Activated effector memory CD4-positive, alpha-beta T cell treated with anti-CD3 and anti-CD28 coated beads, Interleukin-2, amount 50 U/mL, for 16 hours (primary cell): ENCODE data around the gene TBC1D1.

ENCODE experiments used
- DNase-seq: peaks from one replicate; pipeline ENCODE4 v3.0.0-alpha.2; 2020

The TBC1D1 gene

DNA sequence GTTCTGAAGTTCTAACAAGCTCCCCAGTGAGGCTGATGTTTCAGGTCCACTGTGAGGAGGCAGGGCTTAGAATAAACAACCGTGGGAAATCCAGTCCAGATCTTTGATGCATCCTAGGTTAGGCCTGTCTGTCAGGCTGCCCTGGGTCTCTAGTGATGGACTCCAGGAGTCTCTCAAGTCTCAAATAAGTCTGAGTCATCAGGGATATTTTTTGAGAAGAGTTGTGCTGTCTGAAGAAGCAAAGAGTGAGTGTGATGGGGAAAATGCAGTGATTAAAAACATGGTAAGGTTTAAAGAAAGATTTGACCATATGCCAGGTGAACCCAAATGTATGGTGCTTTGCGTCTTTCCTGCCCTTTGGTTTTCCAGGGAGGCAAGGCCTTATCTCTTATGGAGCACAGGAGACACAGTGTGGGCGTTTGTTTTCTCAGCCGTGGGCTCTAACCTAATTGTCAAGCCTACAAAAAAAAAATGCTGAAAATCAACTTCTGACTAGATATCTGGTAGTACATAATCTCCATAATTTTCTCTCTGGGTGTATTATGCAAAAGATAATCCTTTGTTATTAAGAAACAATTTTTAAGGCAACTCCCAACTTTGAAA, 170.0 kb downstream of the TBC1D1 start:
- DNase-seq: no peak

DNA sequence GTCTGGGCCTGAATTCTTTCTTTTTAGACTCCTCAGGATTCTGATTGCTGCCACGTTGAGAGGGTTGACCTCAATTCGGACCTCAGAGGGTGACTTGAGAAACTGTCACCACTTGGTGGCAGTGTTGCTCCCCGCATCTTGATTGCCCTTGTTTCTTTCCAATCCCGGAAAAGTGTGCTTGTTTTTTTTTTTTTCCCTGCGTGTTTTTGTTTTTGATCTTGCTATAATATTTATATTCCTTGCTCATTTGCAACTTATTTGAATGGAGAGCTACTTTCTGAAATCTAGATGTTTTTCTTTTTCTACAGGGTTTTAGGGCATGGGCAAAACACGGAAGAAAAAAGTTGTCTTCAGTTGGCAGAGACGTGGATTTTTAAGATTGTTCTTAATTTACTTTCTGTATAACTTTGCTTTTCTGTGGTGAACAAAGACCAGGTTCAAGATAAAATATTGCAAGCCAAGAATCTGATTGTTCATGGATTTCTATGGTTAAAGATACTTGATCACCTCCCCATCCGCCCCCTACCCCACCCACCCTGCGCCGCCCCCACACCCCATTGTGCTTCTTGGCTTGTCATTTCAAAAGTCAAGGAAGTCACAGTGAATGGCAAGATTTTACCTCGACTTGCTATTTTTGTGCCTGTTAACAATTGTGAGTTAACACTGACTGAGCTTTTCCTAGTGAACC, 171.3 kb downstream of the TBC1D1 start:
- peak; percentile 86 for DNase-seq

DNA sequence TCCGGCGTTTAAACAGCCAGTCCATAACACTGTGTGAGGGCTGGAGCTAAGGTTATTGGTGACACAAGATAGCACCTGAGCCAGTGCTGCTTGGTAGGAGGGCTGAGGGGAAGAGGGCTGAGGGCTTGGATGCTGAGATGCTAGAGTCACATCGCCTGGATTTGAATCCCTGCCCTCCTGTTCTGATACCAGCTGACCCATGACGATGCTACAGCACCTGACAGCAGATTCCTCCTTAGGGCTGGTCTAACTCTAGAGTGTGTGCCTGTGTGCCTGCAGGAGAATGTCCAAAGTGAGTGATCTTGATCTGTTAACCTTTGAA, 171.9 kb downstream of the TBC1D1 start:
- no peak for DNase-seq

DNA sequence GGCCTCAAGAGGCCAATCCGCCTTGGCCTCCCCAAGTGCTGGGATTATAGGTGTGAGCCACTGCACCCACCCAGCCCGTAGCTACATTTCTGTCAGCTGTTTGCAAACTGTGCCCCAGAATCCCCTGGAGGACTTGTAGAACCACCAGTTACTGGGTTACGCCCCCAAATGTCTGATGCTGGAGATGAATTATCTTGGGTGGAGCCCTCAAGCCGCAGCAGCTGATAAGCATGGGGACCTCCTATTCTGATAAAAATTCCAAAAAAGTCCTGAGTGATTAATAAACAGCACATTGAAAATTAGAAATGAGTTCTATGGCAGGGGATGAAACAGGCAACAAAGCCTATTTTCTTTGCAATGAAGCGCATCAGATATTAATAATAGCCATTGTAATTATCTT, 174.3 kb downstream of the TBC1D1 start:
- DNase-seq: no peak

DNA sequence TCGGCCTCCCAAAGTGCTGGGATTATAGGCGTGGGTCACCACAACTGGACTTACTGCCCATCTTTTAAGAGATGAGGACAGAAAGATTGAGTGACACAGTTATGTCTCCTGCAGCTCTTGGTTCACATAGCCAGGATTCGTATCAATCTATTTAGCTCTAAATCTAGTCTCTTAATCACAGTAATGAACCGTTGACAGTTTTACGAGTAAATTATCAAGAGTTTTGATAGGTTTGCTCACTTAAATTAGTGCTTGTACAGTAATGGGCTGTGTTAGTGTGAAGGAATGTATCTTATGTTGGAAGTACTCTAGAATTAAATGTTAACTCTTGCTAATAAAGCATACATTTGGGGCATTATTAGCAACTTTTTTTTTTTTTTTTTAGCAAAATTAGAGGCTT, 175.0 kb downstream of the TBC1D1 start:
- no peak for DNase-seq

DNA sequence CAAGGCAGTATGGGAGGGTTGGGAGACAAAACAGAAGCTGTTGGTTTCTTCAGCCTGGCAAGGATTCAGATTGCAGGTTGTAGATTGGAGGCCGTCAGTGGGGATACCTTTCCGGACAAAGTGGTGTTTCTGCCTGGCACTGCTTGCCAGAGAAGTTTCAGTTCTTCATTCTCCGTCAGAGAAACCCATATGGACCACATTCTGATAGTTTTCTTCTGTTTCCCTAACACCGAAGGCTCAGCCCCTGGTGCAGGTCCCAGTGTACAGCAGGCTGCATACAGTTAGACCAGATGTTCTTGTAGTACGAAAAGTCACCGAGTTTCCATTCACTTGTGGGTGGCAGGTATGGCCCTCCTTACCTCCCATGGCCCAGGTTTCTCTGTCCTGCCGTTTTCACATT, 176.6 kb downstream of the TBC1D1 start:
- DNase-seq: no peak

DNA sequence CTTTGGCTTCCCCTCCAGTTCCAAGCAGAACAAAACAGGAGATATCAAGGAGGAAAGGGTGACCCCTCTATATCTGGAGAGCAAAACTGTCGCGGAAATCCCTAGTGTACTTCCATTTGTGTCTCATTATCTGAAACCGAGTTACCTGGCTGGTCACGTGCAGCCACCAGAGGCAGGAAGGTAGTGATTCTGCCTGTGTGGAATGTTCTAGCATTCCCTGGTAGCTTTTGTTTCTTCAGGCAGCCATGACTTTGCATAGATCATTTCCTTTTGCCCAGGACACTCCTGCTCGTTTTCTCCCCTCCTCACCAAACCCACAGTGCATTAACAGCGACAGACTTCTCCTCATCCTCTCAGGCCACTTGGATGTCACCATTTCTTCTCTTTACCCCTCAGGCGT, 177.2 kb downstream of the TBC1D1 start:
- no peak for DNase-seq

DNA sequence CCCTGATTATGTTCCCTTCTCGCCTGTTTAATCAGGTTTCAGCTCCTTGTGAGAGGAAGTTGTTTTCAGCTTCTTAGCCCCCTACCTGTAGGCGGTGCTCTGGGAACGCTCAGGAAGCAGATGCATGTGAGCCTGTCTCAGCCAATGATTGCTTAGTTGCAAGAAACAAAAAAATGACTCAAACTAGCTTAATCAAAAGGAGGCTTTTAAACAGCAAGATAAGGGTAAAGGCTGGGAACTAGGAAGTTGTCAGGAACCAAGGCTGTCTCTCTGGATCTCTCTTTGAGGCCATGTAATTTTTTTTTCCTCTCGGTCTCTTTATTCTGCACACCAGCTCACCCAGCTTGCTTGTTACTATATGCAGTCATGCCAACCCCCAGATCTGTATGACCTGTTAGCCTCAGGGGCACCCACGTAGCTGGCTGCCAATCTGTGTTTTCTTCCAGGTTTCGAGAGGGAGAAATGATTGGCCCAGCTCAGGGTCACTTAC, 178.4 kb downstream of the TBC1D1 start:
- peak; percentile 67 for DNase-seq

DNA sequence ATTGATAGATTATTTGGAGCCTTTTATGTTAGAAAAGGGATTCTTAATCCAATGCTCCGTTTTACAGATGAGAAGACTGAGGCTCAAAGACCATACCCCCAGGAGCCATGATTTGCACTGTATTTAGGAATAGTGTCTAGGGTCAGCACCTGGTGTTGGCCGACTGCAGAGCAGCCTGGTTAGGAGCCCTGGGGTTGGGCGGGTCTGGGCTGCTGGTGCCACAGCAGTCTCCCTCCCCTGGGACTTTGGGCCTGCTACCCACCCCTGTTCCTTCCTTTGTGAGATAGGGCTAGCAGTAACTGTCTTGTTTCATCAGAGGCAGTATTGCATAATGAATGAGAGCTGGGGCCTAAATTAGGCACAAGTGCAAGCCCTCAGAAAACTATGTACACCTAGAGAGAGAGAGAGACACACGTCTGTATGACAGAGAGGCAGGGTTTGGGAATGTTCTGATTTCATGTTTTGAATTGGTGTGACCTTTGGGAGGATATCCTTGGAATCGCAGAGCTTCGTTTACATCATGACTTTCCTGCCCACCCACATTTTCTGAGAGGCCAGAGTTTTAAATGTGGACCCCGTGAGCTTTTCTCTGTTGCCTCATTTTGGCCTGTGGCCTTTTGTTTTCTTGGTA, 181.0 kb downstream of the TBC1D1 start:
- no peak for DNase-seq

DNA sequence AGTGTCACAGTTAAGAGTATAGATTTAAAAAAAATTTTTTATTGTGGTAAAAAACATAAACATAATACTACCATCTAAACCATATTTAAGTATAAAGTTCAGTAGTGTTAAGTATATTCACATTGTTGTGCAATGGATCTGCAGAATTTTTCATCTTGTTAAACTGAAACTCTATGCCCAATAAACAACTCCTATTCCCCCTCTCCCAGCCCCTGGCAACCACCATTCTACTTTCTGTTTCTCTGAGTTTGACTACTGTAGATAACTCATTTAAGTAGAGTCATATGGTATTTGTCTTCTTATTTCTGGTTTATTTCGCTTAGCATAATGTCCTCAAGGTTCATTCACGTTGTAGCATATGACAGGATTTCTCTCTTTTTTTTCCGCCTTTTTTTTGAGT, 181.7 kb downstream of the TBC1D1 start:
- DNase-seq: no peak

DNA sequence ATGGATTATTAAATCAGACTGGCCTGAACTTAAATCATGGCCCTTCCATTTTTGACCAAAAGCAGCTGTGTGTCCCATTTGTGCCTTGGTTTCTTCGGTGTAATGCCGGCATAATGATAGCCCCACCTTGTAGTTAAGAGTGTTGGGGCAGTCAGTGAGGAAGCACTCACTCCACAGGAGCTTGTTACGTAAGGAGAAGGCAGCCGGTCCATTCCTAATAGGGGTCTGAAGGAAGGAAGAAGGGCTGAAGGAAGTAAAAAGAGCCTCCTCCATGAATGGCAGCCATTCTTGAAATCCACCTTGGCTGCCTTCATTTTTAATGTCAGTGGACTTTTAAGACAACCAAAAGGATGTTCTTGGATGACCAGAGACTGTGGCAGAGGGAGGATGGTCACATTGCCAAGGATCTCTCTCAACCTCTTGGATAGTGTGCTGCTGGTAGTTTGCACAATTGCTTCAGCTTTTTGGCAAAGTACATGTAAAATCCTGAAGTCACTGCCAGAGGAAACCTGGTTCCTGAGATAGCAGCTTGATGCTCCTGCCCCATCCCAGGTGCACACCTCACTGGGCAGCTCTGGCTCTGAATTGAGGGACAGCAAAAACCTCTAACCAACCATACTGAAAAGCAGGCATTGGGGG, 182.8 kb downstream of the TBC1D1 start:
- DNase-seq: no peak

DNA sequence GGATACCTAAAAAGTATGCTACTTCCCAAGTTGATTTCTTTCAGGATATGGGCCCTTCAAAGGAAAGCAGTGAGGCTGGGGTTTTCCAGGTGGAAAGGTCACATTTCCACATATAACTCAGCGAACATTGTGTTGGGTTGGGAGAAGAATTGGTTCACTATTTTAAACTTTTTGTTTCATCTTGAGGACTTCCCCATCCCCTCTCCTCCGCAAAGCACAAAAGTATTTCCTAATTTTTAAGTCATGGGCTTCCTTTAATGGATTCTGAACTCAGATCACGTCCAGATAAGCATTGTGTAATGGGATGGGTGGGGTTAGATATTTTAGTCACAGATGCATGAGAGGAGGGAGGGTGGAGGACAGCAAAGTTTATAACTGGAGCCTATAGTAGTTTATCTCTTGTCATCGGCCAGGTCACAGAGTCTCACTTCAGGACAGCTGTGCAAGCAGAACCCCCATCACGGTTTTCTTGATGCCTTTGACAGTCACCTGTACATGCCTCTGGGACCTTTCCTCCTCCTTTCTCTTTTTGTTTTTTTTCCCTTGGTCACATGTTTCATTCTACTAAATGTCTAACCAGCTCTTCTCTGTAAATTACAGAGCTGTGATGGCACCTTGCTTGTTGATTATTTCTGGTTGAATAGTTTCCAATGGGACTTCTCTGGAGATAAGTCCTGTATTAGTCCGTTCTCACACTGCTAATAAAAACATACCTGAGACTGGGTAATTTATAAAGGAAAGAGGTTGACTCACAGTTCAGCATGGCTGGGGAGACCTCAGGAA, 184.7 kb downstream of the TBC1D1 start:
- no peak for DNase-seq

DNA sequence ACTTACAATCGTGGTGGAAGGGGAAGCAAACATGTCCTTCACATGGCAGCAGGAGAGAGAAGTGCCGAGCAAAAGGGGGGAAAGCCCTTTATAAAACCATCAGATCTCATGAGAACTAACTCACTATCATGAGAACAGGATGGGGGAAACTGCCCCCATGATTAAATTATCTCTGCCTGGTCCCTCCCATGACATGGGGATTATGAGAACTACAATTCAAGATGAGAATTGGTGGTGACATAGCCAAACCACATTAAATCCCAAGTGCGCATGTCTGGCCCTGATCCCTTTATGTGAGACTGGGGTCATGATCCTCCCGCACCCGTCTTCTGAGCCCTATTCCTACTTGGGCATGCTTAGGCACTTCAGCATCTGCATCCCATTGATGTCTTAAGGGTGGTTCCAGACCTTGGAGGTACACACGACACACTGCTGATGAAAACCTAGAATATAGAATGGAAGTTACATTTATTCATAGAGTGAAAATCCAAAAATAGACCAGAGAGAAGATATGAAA, 185.3 kb downstream of the TBC1D1 start:
- no peak for DNase-seq

DNA sequence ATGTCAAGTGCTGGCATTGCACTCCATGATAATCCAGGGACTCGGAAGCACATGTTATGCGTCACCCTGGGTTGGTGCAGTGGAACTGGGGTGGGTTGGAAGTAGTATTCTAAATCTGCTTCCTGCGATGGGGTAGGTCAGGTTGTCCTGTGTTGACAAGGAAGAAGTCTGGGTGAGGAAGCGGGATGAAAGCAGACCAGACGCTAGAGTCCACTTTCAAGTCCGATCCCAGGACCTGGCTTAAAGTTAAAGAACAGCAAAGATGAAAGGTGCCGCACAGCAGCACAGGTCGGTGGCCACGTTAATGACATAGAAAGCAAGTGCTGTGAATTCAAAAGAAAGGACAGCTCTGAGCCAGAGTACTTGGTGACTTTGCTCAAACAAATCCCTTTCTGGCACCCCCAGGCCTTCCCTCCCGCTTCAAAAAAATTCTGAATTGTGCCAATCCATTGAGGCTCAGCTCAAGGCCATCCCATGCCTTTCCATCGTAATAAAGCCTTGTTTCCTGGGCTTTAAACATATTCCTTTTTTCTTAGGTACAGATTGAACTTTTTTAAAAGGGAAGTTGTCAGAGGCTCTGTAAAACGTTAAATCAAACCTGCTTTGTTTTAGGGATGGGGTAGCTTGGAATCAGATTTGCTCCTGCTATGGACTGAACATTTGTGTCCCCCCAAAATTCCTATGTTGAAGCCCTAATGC, 187.1 kb downstream of the TBC1D1 start:
- no peak for DNase-seq

DNA sequence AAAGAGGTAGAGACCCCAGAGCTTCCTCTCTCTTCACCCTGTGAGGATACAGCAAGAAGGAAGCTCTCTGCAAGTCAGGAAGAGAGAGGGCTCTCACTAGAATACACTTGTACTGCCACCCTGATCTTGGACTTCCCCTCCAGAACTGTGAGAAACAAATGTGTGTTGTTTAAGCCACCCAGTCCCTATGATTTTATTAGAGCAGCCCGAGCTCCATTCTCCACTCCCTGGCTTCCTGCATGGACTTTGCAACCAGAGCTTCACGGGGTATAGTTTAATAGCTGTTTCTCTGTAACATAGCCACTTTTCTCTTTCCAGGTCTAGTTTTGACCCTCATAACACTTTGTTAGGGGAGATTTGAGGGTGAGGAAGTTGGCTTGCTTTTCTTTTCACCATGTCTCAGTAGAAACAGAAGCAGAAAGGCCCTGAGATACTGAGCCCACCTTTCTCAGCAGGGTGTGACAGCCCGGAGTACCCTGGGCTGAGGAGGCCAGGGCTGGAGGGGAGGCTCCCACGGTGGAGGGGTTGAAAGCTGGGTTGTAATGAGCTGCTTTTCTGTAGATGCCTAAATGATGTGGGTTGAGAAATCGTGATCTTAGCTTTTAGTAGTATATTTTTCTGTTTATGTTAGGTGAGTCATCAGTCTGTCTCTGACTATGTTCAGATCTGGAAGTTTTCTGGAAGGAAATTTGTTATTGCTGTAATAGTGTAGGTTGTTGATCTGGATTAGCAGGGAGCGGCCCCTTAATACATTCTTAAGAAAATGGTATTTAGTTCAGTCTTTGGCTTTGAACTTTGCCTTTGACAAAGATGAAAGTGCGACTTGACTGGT, 187.9 kb downstream of the TBC1D1 start:
- DNase-seq: no peak

DNA sequence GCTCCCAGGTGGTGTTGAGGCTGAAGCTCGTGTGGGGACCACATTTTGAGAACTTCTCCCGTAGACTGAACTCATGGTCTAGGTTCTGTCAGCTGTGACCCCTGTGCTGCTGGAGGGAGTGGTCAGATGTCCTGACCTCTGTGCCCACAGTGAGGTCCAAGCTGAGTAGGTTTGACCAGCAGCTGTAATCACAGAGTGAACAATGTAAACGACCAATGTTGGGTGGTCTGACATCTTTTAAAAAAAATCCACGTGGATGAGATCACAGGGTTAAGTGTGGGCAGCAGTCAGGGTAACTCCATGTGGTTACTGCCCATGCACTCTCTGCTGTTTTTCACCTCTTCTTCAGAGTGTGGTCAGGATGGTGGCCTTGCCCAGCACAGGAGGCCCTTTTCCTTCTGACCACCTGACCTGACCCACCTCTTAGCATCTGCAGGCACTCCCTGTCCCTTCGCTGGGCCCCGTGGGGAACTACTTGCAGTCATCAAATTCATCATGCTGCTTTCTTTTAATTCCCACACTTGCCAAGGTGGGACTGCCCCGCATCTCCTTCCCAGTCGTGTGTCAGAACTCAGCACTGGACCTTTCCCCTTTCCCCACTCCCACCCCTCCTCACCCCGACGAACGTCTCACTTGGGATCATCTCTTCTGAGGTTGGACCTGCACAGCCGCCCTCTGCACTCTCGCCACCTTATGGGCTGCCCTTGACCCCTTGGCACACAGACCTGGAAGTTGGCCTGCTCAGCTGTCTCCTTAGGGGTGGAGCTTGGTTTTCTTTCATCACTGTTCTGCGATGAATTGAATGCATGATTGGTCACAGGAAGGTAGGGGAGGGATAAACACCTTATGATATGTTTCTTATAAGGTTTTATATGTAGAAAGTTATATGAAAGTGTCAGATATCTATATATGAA, 189.4 kb downstream of the TBC1D1 start:
- no peak for DNase-seq

DNA sequence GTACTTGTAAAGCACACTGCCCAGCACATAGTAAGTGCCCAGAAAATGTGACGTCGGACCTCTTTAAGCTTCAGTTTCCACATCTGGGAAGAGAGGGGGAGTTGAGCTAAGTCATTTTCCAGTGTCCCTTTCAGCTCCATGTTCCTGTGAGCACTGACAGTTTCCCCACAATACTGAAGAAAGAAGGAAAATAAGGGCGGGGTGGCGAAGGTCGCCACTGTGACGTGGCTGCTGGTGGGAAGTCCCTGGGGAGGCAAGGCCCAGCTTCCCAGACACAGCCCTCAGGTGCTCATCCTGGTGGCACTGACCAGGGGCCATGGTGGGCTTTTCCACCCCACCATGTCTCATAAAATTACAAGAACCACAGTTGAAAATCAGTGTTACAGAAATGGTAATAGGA, 191.1 kb downstream of the TBC1D1 start:
- DNase-seq: no peak

DNA sequence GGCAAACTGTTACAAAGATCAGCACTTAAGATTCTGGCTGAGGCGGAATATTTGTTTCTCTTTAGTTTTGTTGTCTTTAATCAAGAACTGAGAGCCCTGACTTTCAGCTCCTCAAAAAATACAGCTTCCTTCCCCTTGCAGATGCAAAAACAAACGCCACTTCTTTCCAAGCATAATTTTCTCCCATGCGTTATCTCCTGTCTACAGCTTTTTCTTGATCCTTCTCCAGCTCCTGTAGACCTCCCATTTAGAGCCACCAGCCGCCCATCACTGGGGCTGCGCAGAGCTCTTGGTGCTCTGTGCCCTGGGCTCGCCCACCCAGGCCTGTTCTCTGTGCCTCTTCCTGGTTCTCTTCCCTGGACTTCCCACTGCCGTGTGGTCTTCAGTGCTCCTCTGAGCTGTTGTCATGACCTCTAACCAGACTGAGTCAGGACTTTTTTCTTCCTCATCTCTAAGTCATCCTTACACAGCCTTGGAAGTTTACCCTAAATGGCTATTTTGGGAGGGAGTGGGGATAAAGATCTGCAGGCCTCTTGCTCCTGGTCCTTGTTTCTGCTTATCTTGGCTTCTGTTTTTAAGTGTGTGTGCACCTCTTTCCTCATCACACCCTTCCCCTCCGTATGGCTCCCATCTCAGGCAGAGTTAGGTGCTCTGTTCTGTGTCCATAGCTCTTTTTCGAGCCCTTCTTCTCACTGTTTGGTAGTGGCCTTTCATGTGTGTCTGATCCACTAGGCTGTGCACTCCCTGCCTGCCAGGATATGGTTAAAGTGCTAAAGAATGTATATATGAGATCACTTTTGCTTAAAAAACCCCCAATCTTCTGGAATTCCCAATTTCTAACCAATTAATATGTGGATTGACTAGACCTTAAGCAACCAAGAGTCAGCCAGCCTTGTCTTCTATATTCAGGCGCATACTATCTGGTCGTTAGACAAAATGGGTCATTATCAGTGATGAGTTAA, 191.8 kb downstream of the TBC1D1 start:
- no peak for DNase-seq
